Stomach (tissue), 4 donors: ENCODE measurements around the gene DEPDC5.

Experiments
- POLR2AphosphoS5 ChIP-seq, 3 donors: sonication (generic); formaldehyde crosslinking; IDR thresholded peaks; one replicate each; pipeline ENCODE4 v1.6.1; 2016; ENCODE audit warnings: antibody characterized with exemption in 3 of 3
- TF ChIP-seq, protein P1 (sequence below), 7 experiments: fragments of 450-650 bp in 4 of 7; fragments of 200-600 bp in 3 of 7; sonication (generic) in 3 of 7; IDR thresholded peaks; one replicate each; pipeline ENCODE4 v1.5.1; 2016 to 2019; ENCODE audit warnings: antibody characterized with exemption in 7 of 7, control low read depth in 2 of 7, mild to moderate bottlenecking in 1 of 7

DNA sequence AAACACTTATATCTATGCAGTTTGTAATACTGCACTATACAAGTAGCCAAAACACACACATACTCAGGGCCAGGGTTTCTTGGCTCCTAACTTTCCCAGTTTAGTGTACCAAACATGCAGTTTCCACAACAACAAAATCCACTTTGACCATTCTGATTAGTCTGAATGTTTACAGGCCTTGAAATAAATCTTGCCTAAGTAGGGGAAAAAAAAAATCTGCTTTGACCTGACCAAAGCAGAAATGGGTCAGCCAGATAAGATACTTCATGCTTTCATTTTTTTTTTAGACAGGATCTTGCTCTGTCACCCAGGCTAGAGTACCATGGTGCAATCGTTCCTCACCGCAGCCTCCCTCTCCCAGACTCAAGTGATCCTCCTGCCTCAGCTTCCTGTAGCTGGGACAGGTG is 14.0 kb upstream of the DEPDC5 start:
- TF ChIP-seq, protein P1, sequence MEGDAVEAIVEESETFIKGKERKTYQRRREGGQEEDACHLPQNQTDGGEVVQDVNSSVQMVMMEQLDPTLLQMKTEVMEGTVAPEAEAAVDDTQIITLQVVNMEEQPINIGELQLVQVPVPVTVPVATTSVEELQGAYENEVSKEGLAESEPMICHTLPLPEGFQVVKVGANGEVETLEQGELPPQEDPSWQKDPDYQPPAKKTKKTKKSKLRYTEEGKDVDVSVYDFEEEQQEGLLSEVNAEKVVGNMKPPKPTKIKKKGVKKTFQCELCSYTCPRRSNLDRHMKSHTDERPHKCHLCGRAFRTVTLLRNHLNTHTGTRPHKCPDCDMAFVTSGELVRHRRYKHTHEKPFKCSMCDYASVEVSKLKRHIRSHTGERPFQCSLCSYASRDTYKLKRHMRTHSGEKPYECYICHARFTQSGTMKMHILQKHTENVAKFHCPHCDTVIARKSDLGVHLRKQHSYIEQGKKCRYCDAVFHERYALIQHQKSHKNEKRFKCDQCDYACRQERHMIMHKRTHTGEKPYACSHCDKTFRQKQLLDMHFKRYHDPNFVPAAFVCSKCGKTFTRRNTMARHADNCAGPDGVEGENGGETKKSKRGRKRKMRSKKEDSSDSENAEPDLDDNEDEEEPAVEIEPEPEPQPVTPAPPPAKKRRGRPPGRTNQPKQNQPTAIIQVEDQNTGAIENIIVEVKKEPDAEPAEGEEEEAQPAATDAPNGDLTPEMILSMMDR (IDR thresholded peaks at IDR 0.05) = no peak
- TF ChIP-seq POLR2AphosphoS5 (IDR thresholded peaks at IDR 0.05) = no peak
